Measurements from ENCODE around the gene CCDC9. TPM values are rescaled to one million over a fixed set of nuclear protein-coding genes. Genes with fewer than 3 reads are reported as not detected.

The CCDC9 gene
- total and polyA plus RNA-seq, 2 of the 13 experiments (the other 11 are each of a cell fraction or from before 2014, with no cell fraction given) = 2.9 to 6.3 TPM

- no peak for TF ChIP-seq ZNF430 (CRISPR knock-in tag; IDR thresholded peaks at IDR 0.05)
- peak; percentile 76 for TF ChIP-seq ZFX (CRISPR knock-in tag; IDR thresholded peaks at IDR 0.05; ENCODE audit: low read depth)
- TF ChIP-seq TAF15 (IDR thresholded peaks at IDR 0.05; ENCODE audit: low read depth, low read length, poor library complexity, severe bottlenecking) = no peak
- 0 out of 2 replicates have a peak, but pooled peaks have one; percentile 29 for TF ChIP-seq ZSCAN9 (CRISPR knock-in tag; IDR thresholded peaks at IDR 0.05; ENCODE audit: borderline replicate concordance)
- TF ChIP-seq ZNF674 (CRISPR knock-in tag; IDR thresholded peaks at IDR 0.05; ENCODE audit: low read depth) = no peak
- no peak for TF ChIP-seq MTA3 (CRISPR knock-in tag; IDR thresholded peaks at IDR 0.05)
- no peak for TF ChIP-seq ZBTB34 (CRISPR knock-in tag; IDR thresholded peaks at IDR 0.05)
- no peak for TF ChIP-seq NCOA2 (CRISPR knock-in tag; IDR thresholded peaks at IDR 0.05)
- TF ChIP-seq TAF1 (CRISPR knock-in tag; IDR thresholded peaks at IDR 0.05) = peak; percentile 68; the same call in 1 of the 2 replicates
- no peak; the same call in 1 of the 2 replicates for TF ChIP-seq SOX13 (IDR thresholded peaks at IDR 0.05)
- TF ChIP-seq SOX13 (CRISPR knock-in tag; conservative IDR thresholded peaks at IDR 0.05 in 1 of 2, IDR thresholded peaks at IDR 0.05 in 1 of 2) = peak in 1 of 2 experiments; percentile 11; a peak in 1 of 4 replicates
- no peak for TF ChIP-seq ZNF235 (CRISPR knock-in tag; IDR thresholded peaks at IDR 0.05; ENCODE audit: borderline replicate concordance)
- peak; percentile 25; the same call in 1 of the 2 replicates for TF ChIP-seq RFX5 (IDR thresholded peaks at IDR 0.05; ENCODE audit: low read depth, low read length)
- no peak for TF ChIP-seq ZNF510 (CRISPR knock-in tag; IDR thresholded peaks at IDR 0.05; ENCODE audit: low read depth)
- peak; percentile 60; the same call in 1 of the 2 replicates for TF ChIP-seq RFXANK (CRISPR knock-in tag; IDR thresholded peaks at IDR 0.05)
- TF ChIP-seq ZNF784 (CRISPR knock-in tag; IDR thresholded peaks at IDR 0.05; ENCODE audit: borderline replicate concordance) = 0 out of 2 replicates have a peak, but pooled peaks have one; percentile 19
- TF ChIP-seq ZMAT5 (CRISPR knock-in tag; IDR thresholded peaks at IDR 0.05; ENCODE audit: borderline replicate concordance, low read depth) = no peak
- TF ChIP-seq ZNF101 (CRISPR knock-in tag; IDR thresholded peaks at IDR 0.05; ENCODE audit: borderline replicate concordance, low read depth) = no peak
- no peak; the same call in 1 of the 2 replicates for TF ChIP-seq ZMAT3 (CRISPR knock-in tag; conservative IDR thresholded peaks at IDR 0.05)
- no peak for TF ChIP-seq REST (IDR thresholded peaks at IDR 0.05; ENCODE audit: borderline replicate concordance in 1 of 2, low read depth in 1 of 2, low read length in 2 of 2)
- TF ChIP-seq ZNF558 (CRISPR knock-in tag; IDR thresholded peaks at IDR 0.05; ENCODE audit: borderline replicate concordance) = no peak
- no peak for TF ChIP-seq SRY (CRISPR knock-in tag; IDR thresholded peaks at IDR 0.05)
Observed at GRCh38 chr19:47255879-47256692, at the start of gene CCDC9 (continued).
